Measurements from ENCODE around the gene PAX8.
"Not testable (repeated sequence)": the region's sequence is repeated elsewhere in the genome, so short reads cannot be mapped to it uniquely, and the experiment has no call there.

Gene PAX8

DNA sequence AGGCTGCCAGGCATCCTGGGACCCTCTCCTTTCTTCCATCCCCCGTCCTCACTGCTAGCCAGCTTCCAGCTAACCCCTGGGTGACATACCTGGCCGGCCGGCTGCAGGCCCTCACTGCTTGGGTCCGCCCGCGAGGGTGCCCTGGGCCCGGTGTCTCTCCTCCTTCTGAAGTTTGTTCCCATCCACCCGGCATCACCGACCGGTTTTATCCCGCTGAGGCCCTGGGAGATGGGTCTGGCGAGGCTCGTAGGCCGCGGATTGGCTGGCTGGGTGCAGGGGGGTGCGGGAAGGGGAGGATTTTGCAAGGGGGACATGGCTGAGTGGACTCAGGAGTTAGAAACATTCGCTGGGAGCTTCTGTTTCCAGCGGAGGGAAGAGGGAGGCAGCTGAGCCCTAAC is at the start of gene PAX8:
TSS of gene PAX8 (minus strand) at position 180 of the 398 bp plus-strand sequence. CDS start 527 bp downstream, outside the sequence.
- DNase-seq = no peak

DNA sequence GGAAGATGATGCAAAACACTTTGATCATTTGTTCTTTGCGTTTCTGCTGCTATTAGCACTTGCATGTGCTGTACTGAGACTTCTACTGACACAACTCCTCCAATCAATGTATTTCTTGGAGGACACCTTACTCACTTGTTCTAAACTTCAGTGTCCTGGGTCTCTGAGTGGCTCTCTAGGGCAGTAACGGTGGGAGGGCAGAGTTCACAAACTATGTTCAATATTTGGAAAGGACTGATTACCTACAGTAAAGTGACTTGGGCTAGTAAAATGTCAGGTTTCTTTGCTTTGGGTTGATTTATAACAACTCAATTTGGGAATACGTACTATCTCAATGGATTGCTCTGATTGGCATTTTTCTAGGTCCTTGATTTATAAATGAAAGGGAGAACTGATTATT is 49.3 kb upstream of the PAX8 start:
- DNase-seq = no peak

DNA sequence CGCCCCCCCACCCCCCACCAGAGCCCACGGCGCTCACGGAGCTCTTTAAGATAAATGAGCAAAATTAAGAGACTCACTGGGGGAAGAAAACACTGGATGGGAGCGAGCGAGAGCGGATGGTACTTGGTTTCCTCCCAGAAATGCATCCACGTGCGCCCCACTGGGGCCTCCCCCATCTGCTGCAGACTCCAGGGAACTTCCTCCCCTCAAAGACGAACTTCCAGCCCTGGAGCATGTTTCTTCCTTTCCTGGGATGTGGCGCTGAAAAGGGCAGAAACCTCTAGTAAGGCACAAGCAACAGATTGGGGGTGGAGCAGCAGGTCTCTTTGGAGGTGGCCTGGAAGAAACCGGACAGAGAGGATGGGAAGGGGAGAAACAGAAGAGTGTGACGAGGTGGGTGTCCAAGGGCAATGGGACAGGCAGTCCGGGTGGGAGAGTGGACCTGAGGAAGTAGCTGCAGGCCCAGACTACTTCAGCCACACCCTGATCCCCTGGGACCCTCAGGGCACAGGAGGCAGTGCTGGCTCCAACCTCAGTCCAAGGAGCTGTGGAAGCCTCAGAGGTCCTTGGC is 46.5 kb upstream of the PAX8 start:
- not testable (repeated sequence) for DNase-seq

DNA sequence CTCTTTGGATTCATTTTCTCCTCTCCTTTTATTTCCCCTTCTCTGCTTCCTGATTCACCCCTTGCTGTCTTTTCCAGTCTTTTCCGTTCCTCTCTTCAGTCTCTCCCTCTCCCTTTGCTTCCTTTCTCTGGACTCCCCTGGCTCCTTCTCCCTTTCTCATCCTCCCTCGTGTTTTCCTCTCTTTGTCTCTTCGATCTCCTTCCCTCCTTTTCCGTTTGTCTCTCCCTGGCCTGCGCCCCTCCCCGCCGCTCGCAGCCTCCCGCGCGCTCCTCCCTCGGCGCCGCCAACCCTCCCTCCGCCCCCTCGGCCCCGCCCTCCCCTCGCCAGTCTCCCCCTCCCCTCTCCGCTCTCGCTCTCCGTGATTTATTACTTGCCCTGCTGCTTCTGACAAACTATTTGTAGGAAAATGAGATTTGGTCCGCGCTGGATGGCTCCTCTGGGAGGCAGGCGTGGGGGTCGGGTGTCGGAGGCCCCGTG is 46.0 kb upstream of the PAX8 start:
- peak; percentile 1 to 27 for DNase-seq

DNA sequence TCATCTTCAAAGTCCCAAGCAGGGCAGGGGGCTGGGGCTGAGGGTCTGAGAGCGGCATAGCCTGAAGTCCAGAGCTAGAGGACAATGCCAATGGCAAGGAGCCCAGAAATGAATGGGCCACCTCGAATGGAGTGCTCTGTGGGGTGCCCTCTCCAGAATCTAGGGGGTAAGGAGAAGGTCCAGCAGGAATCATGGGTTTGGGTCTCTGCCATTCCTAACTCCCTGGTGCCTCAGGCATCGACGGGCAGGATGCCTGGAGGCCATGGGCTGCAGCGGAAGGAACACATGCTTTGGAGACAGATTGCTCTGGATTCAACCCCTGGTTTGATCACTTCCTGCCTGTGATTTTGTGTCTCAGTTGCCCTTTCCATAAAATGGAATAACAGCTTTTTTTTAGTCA is 44.4 kb upstream of the PAX8 start:
- not testable (repeated sequence) for DNase-seq

DNA sequence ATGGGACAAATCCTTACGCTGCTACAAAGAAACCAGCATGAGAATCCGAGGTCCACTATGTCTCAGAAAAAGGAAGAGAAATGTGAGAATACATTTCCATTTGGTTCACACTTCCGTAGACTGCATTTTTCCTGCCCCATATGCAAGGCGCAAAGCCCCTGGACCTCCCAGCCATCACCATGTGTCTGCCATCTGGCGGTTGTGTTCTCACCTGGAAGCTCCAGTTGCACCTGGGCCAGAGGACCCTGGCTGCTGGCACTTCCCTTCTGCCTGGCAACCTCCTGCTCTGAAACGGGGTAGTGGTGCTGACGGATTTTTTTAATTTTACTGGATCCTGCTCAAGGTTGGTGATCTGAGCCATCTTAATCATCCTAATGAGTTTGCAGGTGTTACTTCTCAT is 41.4 kb upstream of the PAX8 start:
- DNase-seq = not testable (repeated sequence)

DNA sequence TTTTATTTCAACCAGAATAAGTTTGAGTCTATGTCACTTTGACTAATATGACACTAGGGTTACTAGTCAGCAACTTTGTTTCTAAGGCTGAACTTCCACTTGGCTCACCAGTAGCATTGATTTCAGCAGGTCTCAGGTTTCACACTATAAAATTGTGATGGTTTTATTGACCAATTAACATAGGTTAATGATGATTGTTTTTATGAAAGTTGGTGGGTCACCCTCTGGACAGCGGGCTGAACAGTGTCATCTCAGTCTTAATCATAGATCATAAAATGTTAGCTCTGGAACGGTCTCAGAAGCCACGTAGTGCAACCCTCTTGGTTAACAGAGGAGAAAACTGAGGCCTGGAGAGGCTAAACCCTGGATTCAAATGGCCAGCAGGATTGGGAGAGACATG is 40.2 kb upstream of the PAX8 start:
- not testable (repeated sequence) for DNase-seq

DNA sequence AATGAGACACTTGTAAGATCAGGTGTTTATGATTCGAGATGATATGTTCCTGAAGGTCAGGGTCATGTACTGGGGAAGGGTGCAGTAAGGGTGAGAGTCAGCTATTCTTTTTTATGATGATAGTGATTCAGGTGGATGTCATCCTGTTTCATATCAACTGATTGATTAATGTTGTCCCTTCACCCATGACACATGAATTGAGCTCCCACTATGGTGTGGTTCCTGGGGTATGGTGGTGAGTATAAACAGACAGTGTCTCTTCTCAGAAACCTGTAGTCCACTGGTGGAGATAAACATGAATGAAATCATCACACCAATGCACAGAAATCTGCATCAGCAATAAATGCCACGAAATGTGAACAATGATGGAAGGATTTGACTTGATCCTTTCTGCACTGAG is 37.4 kb upstream of the PAX8 start:
- DNase-seq = no peak

DNA sequence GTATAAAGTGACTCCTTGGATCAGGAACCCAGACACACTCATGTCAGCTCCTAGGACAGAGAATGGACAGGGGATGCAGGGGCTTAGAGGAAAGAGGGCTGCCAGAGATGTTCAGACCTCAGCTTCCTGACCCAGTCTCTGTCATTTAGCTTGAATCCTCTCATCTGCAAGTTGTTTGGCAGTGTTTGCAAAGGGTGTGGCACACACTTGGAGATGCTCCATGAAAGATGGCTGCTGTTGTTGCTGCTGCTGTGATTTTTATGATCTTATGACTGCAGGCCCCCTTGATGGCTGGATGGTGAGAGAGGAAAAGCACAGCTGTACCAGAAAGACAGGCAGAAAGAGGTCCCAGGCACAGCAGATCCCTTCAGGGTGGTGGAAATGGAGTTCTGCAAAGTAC is 35.9 kb upstream of the PAX8 start:
- not testable (repeated sequence) for DNase-seq

DNA sequence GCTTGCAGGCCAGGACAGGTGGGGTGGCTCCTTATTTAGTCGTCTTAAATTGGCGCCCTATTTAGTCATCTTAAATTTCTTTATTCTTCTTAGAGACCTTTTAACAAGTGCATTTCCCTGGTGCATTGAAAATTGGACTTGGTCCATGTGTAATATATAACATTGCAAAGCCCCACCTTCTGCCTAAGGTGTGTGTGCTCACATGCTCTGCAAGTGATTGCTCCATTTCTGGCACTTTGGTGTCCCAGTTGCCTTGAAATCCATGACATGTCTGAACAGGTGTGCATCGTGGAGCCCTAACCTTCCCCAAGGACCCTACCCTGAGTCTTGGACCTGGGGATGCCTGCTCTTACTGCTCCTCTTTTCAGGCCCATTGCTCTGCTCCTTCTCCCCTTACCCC is 35.5 kb upstream of the PAX8 start:
- DNase-seq = not testable (repeated sequence)

- not testable (repeated sequence) for DNase-seq
Measured at GRCh38 chr2:113311781-113312180, 33.1 kb upstream of the PAX8 start.

DNA sequence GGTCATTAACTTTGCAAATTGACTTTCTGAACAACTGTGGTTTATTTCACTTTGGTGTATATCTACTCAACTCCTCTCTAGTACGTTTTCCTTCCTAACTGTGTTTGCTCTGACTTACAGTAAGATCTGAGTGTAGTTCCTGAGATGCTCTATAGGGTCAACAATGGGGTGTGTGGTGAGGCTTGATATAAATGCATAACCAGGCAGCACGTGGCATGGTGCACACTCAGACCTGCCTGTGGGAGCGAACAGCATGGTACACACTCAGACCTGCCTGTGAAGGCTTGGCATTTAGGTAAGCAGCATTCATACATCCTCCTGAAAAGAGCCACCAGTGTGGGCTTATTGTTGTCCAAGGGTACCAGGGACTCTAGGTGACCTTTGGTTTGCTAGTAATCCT is 32.5 kb upstream of the PAX8 start:
- DNase-seq = not testable (repeated sequence)

DNA sequence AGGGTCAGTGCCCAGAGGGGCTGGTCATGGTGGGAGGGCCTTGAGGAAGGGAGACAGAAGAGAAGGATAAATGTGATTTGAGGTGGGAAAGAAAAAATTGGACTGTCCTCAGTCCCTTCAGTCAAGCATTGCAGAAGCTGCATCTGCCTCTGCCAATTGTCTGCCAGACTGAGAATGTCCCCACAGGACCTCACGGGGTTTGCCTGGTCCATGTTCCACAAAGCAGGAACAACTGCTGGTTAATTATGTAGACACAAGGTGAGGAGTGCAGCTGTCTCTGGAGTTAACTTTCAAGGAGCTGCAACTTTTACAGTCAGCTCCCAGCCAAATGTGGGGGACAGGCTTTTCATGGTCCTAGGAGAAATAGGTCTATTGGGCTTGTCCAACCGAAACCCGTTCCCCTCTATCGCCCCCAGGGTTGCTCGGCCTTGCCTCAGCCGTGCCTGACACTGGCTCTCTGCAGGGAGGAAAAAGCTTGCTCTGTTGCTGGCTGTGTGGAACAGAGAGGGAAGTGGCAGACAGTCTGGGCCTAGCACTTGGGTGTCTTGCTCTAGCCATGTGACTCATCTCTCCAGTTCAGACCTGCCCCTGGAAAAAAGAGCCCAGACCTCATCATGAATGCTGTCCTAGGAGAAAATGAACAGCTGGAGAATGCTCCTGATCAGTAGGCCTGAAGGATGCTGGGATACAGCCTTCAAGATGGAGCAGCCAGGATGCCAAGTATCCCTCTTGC is 31.1 kb upstream of the PAX8 start:
- no peak for DNase-seq

DNA sequence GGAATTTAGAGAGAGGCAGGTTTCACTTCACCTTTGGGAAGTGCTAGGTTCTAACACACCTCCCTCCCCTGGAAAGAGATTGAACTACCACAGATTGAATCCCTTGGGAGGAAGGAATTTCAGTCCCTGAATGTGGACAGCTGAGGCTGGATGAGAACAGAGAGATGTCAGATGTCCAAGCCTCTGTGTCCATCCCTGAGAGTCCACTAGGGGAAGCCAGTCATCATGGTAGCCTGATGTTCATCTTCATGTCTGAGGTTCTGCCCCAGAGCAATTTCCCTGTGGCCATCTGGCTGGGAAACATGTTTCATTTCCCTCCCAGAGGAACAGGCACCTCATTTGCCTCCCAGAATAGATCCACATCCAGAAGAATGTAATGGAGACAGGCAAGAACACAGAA is 30.1 kb upstream of the PAX8 start:
- not testable (repeated sequence) for DNase-seq

DNA sequence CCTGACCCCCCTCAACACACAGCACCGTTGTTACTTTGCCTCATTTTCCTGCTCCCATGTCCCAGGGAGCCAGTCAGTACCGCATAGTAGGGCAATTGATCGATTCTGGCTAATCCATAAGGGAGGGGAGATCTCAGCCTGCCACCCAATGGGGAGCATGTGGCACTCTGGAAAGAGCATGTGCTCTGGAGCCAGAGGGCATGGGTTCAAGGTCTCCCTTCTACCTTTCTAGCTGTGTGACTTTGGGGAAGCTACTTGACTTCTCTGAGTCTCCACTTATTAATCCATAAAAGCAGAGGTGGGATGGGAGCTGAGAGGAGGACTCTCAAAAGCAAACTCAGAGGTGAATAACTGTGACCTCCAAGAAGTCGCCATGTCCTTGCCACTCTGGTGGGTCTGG is 27.5 kb upstream of the PAX8 start:
- not testable (repeated sequence) for DNase-seq

- DNase-seq = not testable (repeated sequence)
Measured at GRCh38 chr2:113305749-113306148, 27.0 kb upstream of the PAX8 start.

DNA sequence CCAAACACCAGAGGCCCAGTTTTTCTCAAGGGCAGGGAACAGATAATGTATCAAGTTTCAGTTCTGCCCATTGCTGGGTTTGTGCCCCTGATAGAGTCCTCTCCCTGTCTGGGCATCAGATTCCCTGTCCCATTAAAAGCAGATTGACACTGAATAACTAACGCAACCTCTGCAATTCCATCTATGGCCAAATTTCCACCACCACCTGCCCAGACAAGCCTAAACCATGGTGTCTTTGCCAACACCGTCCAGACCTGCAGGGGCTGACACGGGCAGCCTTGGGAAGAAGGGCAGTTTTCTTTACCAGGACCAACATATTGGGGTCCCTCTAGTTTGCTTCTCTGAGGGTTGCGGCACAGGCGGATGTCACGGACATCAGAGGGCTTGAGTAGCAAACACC is 26.4 kb upstream of the PAX8 start:
- no peak for DNase-seq

DNA sequence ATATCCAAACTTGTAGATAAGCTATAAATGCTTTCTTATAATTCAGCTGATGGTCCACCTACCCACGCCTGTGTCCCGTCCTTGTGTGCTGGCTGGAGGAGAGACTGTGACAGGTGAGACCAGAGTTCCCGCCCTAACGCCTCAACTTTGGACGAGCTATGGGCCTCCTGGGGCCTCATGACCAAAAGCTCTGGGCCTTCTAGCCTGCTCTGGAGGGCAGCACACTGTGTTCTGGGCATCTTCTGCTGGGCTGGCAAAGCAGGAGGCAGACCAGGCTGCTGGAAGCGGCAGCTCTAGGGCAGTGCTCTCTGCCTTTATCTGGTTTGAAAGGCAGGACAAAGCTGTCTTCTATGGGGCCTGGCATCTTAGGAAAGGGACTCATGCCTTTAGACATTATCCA is 26.0 kb upstream of the PAX8 start:
- DNase-seq = no peak

GRCh38 chr2:113302216-113302980 is 23.7 kb upstream of the PAX8 start:
- not testable (repeated sequence) for DNase-seq

DNA sequence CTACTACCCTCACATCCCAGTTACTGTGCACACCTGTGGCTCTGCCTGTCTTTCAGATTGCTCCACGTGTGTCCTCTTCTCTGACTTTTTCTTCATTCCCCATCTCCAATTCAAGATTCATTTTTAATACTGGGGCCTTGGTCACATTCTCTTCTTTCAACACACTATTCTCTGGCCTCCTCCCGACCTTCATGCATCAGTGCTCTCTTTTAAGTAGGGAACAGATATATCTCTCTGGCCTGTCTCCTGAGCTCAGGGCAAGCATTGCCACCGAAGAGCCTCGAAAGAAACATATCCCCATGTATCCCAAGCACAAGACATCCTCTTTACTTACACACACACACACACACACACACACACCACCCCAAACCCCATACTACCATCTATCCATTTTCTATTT is 21.6 kb upstream of the PAX8 start:
- DNase-seq = no peak

DNA sequence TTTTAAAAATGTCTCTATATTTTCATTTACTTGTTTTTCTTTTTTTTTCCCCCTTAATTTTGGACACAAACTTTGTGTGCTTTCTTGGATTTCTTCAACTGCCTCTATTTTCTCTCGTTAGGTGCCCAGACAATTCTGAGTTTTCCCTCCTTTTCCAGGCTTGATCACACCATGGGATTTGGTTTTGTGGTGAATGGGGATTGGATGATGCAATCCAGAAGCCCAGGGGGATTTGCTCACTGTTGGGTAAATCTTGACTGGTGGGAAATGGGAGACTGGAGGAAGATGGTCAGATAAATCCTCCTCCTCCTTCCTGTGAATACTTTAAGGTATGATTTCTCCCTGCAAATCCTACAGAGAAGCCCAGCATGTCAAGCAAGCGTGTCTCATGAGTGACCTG is 19.5 kb upstream of the PAX8 start:
- no peak for DNase-seq

DNA sequence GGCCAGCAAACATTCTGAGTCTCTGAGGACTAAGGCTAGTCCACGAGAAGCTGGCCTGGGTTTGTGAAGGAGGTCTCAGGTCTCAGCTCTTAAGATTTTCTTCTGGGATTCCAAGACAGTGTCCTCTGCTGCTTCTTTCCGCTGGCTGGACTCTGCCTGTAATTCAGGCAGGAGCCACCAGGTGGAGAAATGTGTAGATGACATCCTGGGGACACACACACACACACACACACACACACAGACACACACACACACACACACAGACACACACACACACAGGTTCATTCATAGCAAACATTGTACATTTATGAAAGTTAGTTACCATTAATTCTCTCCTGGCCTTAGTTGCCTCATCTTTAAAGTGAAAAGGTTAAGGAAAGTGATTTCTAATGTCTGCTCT is 18.9 kb upstream of the PAX8 start:
- peak in 1 of 2 donors; percentile 43 for DNase-seq

DNA sequence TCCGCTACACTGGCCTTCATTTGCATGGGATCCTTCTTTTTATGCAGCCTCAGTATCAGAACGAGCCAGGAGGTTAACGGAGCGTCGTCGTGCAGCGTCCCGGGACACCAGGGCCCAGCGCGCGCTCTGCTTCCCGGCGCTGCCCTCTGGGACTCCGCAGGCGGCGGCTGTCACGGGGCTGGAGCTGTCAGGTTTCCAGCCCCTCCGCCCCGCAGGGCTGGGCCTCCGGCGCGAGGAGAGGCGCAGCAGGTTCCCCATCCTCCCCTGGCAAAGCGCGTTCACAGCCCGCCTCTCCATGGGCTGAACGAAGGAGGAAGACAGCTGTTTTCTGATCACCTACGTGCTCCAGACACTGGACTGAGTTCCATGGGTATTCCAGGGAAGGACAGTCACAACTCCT is 12.5 kb upstream of the PAX8 start:
- DNase-seq = no peak

GRCh38 chr2:113288674-113289149 is 10.0 kb upstream of the PAX8 start:
- DNase-seq = not testable (repeated sequence)

All from CD4-positive, alpha-beta T cell treated with Interferon alpha-2 for 1 hour (primary cell).